Measurements from ENCODE around the gene PRKG1.
A peak's percentile ranks its signal among the peaks of the same experiment; 100 is the strongest.

The PRKG1 gene

DNA sequence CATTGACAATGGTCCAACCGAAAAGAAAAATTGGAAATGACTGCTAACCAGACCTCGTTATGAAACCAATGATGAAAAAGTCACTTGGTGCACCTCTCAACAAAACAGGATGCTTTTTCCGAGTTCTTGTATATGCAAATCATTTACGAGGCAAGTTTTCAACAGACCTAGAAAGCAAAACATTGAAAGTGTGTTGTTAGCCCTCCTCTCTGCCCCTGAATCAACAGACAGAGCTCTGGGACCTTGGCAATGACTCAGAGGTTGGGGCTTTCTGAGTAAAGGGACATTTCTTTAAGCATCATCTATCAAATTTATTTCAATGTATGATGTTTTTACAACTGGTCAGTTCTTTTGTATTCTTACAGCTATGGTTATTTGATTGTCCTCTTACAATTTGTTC is 1223.5 kb downstream of the PRKG1 start:
- no peak for DNase-seq (ENCODE audit: low spot score)
- in situ Hi-C loops (cut with MboI; ENCODE audit: low pct_unique_long_range_greater_than_20kb, low sequenced_read_pairs, unreplicated experiment) = no loop called here
- TF ChIP-seq, protein P1, sequence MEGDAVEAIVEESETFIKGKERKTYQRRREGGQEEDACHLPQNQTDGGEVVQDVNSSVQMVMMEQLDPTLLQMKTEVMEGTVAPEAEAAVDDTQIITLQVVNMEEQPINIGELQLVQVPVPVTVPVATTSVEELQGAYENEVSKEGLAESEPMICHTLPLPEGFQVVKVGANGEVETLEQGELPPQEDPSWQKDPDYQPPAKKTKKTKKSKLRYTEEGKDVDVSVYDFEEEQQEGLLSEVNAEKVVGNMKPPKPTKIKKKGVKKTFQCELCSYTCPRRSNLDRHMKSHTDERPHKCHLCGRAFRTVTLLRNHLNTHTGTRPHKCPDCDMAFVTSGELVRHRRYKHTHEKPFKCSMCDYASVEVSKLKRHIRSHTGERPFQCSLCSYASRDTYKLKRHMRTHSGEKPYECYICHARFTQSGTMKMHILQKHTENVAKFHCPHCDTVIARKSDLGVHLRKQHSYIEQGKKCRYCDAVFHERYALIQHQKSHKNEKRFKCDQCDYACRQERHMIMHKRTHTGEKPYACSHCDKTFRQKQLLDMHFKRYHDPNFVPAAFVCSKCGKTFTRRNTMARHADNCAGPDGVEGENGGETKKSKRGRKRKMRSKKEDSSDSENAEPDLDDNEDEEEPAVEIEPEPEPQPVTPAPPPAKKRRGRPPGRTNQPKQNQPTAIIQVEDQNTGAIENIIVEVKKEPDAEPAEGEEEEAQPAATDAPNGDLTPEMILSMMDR (IDR thresholded peaks at IDR 0.05; ENCODE audit: extremely low read depth, insufficient read depth, missing control alignments) = no peak

DNA sequence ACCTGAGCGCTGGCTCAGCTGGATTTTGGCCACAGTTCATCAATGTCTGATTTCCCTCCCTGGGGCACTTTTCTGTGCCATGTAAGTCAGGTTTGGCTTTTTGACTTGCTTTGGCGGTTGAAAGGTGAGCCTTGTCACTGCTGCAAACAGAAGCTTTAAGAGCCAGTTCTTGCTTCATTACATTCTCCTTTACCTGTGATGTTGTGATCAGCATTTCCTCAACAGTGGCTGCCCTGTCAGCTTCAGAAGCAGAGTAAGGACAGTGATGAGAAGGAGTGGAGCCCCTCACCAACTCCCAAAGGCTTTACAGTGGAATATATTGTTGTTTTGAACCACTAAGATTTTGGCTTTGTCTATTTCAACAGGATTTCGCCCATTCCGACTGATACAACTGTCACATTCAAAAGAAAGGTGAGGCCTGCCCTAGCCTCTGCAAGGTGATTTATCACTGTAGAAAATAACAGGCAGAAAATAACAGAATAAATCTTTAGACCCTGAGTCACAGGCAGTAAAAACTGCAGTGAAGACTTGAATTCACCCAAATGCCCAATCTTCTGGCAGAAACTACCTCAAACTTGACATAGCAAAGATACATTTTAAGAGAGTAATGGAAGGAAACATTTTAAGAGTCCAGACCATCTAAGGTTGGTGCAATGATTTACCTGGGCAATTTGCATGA is 1226.5 kb downstream of the PRKG1 start:
- DNase-seq (ENCODE audit: low spot score) = no peak
- TF ChIP-seq, protein P1 (IDR thresholded peaks at IDR 0.05; ENCODE audit: extremely low read depth, insufficient read depth, missing control alignments) = no peak
- in situ Hi-C loops (cut with MboI; ENCODE audit: low pct_unique_long_range_greater_than_20kb, low sequenced_read_pairs, unreplicated experiment) = loop anchor here (25.0 kb wide), 1 partner anchor 287 kb away; no protein-coding TSS in a partner anchor

DNA sequence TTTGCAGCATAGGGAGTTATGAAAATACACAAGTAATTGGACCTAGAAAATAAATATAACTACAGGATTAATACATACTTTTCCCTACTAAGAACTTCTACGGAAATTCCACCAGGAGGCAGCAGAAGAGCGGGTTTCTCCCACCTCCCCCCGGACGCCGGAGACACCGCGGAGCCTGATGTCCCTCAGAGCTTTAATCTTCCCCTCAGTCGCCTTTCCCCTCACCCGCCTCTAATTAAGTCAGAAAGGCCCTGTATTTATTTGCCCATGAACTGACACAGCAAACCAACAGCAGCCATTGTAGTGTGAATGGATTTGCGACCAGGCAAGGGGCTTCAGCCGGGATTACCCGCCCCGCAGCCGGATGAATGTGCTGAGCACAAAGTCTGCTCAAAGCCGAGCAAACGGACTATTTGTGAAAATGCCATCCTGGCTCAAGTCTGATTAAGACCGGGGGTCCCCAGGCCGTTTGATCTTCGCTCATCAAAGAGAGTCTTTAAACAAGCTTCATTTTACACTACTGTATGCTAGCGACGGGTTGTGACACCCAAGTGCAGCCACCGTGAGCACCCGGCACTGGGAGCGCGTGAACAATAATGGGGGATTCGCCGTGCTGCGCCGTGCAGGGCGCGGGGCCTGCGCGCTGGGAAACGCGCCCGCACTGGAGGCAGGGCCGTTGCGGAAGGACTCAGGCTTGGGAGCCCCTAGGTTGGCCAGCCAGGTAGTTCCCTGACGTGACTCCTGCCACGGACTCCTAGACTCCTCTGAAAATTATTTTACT is 1234.2 kb downstream of the PRKG1 start:
- in situ Hi-C loops (cut with MboI; ENCODE audit: low pct_unique_long_range_greater_than_20kb, low sequenced_read_pairs, unreplicated experiment) = loop anchor here (25.0 kb wide), 1 partner anchor 279 kb away; no protein-coding TSS in a partner anchor
- TF ChIP-seq, protein P1 (IDR thresholded peaks at IDR 0.05; ENCODE audit: extremely low read depth, insufficient read depth, missing control alignments) = peak; percentile 56
- peak; percentile 72 for DNase-seq (ENCODE audit: low spot score)

DNA sequence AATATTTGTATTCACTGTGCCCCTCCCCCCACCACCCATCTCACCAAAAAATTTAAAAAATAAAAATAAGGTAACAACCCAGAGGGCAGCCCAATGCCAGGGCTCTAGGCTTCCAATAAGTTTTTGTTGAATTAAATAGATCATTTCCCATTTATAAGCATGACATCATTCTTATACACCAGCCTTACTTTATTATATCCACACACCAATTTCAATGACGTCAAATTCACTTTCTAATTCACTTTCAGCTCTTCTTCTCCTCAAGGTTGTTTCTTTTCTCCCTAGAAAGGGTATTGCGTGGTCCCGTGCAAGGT is 1238.6 kb downstream of the PRKG1 start:
- no peak for DNase-seq (ENCODE audit: low spot score)
- TF ChIP-seq, protein P1 (IDR thresholded peaks at IDR 0.05; ENCODE audit: extremely low read depth, insufficient read depth, missing control alignments) = no peak
- in situ Hi-C loops (cut with MboI; ENCODE audit: low pct_unique_long_range_greater_than_20kb, low sequenced_read_pairs, unreplicated experiment) = loop anchor here (10.0 to 25.0 kb wide), 2 partner anchors 172 to 274 kb away; no protein-coding TSS in a partner anchor

DNA sequence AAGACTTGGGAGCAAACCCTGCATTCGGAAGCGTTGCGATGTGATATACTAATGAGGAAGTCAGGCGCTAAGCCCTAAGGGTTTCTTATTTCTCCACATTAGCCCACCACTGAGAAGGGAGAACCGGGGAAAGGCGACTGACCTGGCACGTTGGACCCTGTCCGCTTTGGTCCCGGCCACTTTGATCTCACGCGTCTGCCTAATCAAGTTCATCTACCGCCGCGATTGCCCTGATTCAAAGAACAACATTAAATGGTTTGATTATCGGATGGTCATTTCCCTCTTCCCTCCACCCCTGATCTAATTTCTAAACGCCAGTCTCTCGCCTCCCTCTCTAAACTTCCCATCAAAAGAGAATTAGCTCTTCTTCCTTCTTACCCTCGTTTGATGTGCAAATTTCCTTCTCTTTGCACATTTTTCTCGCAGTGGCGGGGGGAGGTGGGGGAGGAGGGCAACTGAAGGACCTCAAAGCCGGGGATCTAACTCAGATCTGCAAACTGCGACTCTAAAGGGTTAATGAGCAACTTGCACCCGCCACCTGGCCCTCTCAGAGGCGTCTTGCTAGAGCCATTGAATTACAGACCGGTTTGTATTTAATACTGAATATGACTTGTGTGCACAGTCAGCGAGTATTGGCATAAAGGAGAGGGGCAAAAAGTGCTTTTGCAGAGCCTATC is 1239.1 kb downstream of the PRKG1 start:
- no peak for DNase-seq (ENCODE audit: low spot score)
- in situ Hi-C loops (cut with MboI; ENCODE audit: low pct_unique_long_range_greater_than_20kb, low sequenced_read_pairs, unreplicated experiment) = loop anchor here (10.0 to 25.0 kb wide), 2 partner anchors 171 to 274 kb away; no protein-coding TSS in a partner anchor
- TF ChIP-seq, protein P1 (IDR thresholded peaks at IDR 0.05; ENCODE audit: extremely low read depth, insufficient read depth, missing control alignments) = no peak
